Activated CD4-positive, alpha-beta T cell treated with anti-CD3 and anti-CD28 coated beads, Interleukin-2, amount 50 U/mL, for 1 hour (primary cell): ENCODE measurements around the gene EPHA8.

Source experiments
- DNase-seq: peaks from one replicate; pipeline ENCODE4 v3.0.0-alpha.2; 2020

EPHA8 gene

GRCh38 chr1:22595108-22595507, 31.8 kb downstream of the EPHA8 start:
- DNase-seq, result no peak

- DNase-seq, result no peak
Observed at GRCh38 chr1:22597301-22597965, 34.1 kb downstream of the EPHA8 start.

- no peak for DNase-seq
Observed at GRCh38 chr1:22597996-22598395, 34.7 kb downstream of the EPHA8 start.

- no peak for DNase-seq
Observed at GRCh38 chr1:22598736-22599135, 35.4 kb downstream of the EPHA8 start.

GRCh38 chr1:22600071-22600816, 37.0 kb downstream of the EPHA8 start:
- DNase-seq, result no peak

- no peak for DNase-seq
Observed at GRCh38 chr1:22600817-22601605, 37.7 kb downstream of the EPHA8 start.

GRCh38 chr1:22601610-22602009, 38.3 kb downstream of the EPHA8 start:
- no peak for DNase-seq

GRCh38 chr1:22602060-22602740, 38.9 kb downstream of the EPHA8 start:
- no peak for DNase-seq

GRCh38 chr1:22606161-22606560, 42.9 kb downstream of the EPHA8 start:
- DNase-seq, result no peak

- DNase-seq, result no peak
Observed at GRCh38 chr1:22607154-22607553, 43.9 kb downstream of the EPHA8 start.

- no peak for DNase-seq
Observed at GRCh38 chr1:22608361-22608760, 45.1 kb downstream of the EPHA8 start.

- DNase-seq, result no peak
Observed at GRCh38 chr1:22609291-22609690, 46.0 kb downstream of the EPHA8 start.

GRCh38 chr1:22611530-22611947, 48.2 kb downstream of the EPHA8 start:
- no peak for DNase-seq

- no peak for DNase-seq
Observed at GRCh38 chr1:22612671-22613571, 49.6 kb downstream of the EPHA8 start.

GRCh38 chr1:22613572-22613918, 50.3 kb downstream of the EPHA8 start:
- DNase-seq, result no peak

GRCh38 chr1:22613951-22614350, 50.7 kb downstream of the EPHA8 start:
- DNase-seq, result no peak

GRCh38 chr1:22615886-22616285, 52.6 kb downstream of the EPHA8 start:
- DNase-seq, result no peak

- DNase-seq, result no peak
Observed at GRCh38 chr1:22616571-22616970, 53.3 kb downstream of the EPHA8 start.

- no peak for DNase-seq
Observed at GRCh38 chr1:22618056-22618455, 54.8 kb downstream of the EPHA8 start.

GRCh38 chr1:22619252-22619651, 56.0 kb downstream of the EPHA8 start:
- DNase-seq, result no peak

GRCh38 chr1:22619798-22620197, 56.5 kb downstream of the EPHA8 start:
- no peak for DNase-seq

GRCh38 chr1:22621761-22622160, 58.5 kb downstream of the EPHA8 start:
- no peak for DNase-seq
